HG03025 (cell line): Measurements from ENCODE around the gene SREBF2.

Experiments used
- ATAC-seq: cut with Tn5 transposase; IDR thresholded peaks from one replicate; pipeline ENCODE4 v1.9.1; 2021; ENCODE audit warnings: mild to moderate bottlenecking, moderate library complexity; ENCODE audit not compliant: unreplicated experiment, low FRiP score

The SREBF2 gene

GRCh38 chr22:41905411-41906202 is 72.7 kb downstream of the SREBF2 start:
- ATAC-seq, result no peak

- no peak for ATAC-seq
Observed at GRCh38 chr22:41906822-41907221, 73.9 kb downstream of the SREBF2 start.

- no peak for ATAC-seq
Observed at GRCh38 chr22:41907436-41908401, 74.8 kb downstream of the SREBF2 start.

GRCh38 chr22:41908411-41909309 is 75.8 kb downstream of the SREBF2 start:
- no peak for ATAC-seq

- ATAC-seq, result no peak
Observed at GRCh38 chr22:41909310-41910049, 76.6 kb downstream of the SREBF2 start.

GRCh38 chr22:41910050-41911000 is 77.4 kb downstream of the SREBF2 start:
- no peak for ATAC-seq

GRCh38 chr22:41911001-41911611 is 78.2 kb downstream of the SREBF2 start:
- ATAC-seq, result no peak

GRCh38 chr22:41912338-41913039 is 79.6 kb downstream of the SREBF2 start:
- no peak for ATAC-seq

GRCh38 chr22:41913040-41913719 is 80.3 kb downstream of the SREBF2 start:
- ATAC-seq, result no peak

- ATAC-seq, result no peak
Observed at GRCh38 chr22:41913842-41914534, 81.1 kb downstream of the SREBF2 start.

- no peak for ATAC-seq
Observed at GRCh38 chr22:41914611-41915034, 81.7 kb downstream of the SREBF2 start.

- ATAC-seq, result no peak
Observed at GRCh38 chr22:41915035-41915785, 82.3 kb downstream of the SREBF2 start, which contains the start of gene SHISA8. Gene SHISA8 (minus strand): TSS chr22:41915074. CDS start chr22:41914667, 407 bp downstream.

- no peak for ATAC-seq
Observed at GRCh38 chr22:41915786-41916493, 83.0 kb downstream of the SREBF2 start.

GRCh38 chr22:41916745-41917358 is 83.9 kb downstream of the SREBF2 start:
- no peak for ATAC-seq
